RWPE1 (cell line): ENCODE data around the gene KIF16B.
"Not testable (repeated sequence)": the region's sequence is repeated elsewhere in the genome, so short reads cannot be mapped to it uniquely, and the experiment has no call there.

Source experiments
- CTCF ChIA-PET: fragments of 350-600 bp; sonication (Branson Sonifier 250); formaldehyde crosslinking; extraction: SDS; loops from one replicate; lab custom pipeline; 2021; lab: Yijun Ruan, JAX
- POLR2A ChIA-PET: fragments of 400-600 bp; formaldehyde crosslinking; extraction: SDS; loops from one replicate; lab custom pipeline; 2020; ENCODE audit warnings: antibody characterized with exemption; ENCODE audit not compliant: low non-redundant PET; lab: Yijun Ruan, JAX
- DNase-seq: peaks from one replicate; pipeline ENCODE4 v3.0.0; 2012; ENCODE audit warnings: low spot score
- H3K27ac ChIP-seq: fragments of 450-650 bp; 2 replicates; pipeline ENCODE4 v1.5.1; 2017
- CTCF ChIP-seq: fragments of 450-650 bp; conservative IDR thresholded peaks from 2 replicates; pipeline ENCODE4 v1.5.1; 2017; ENCODE audit warnings: low read depth, mild to moderate bottlenecking

KIF16B gene

GRCh38 chr20:16441546-16442164 is 131.6 kb downstream of the KIF16B start:
- no peak for TF ChIP-seq CTCF
- POLR2A ChIA-PET = no interaction called here
- CTCF ChIA-PET = no interaction called here
- DNase-seq = no peak
- no peak overlapping the region for H3K27ac ChIP-seq

- POLR2A ChIA-PET = no interaction called here
- CTCF ChIA-PET = no interaction called here
- TF ChIP-seq CTCF = no peak
- DNase-seq = no peak
- H3K27ac ChIP-seq = no peak overlapping the region
Measured at GRCh38 chr20:16440686-16441085, 132.6 kb downstream of the KIF16B start.

GRCh38 chr20:16439540-16439939 is 133.7 kb downstream of the KIF16B start:
- CTCF ChIA-PET = interaction anchor here (0.7 kb wide), 1 partner anchor 14 kb away, joined by 3 read pairs; no protein-coding TSS in a partner anchor
- POLR2A ChIA-PET, DNase-seq, H3K27ac ChIP-seq: not testable (repeated sequence)

- ChIA-PET CTCF (no interaction called here), POLR2A (no interaction called here)
- no peak for TF ChIP-seq CTCF
- H3K27ac ChIP-seq = peak overlapping the region; percentile 46; the same call in 1 of the 2 replicates
- DNase-seq = no peak
Measured at GRCh38 chr20:16438100-16438499, 135.1 kb downstream of the KIF16B start.

GRCh38 chr20:16437387-16437996 is 135.8 kb downstream of the KIF16B start:
- DNase-seq = peak; percentile 73
- CTCF ChIA-PET = no interaction called here

GRCh38 chr20:16434062-16434664 is 139.1 kb downstream of the KIF16B start:
- no peak overlapping the region for H3K27ac ChIP-seq
- peak; percentile 26 for DNase-seq
- ChIA-PET POLR2A (no interaction called here), CTCF (interaction anchor here (0.5 to 0.8 kb wide), 6 partner anchors 28 to 1687 kb away, joined by 3 to 4 read pairs (median 3); no protein-coding TSS in a partner anchor)
- peak; percentile 72 for TF ChIP-seq CTCF

More at GRCh38 chr20:16437387-16437996, 135.8 kb downstream of the KIF16B start:
- peak overlapping the region; percentile 46; the same call in 1 of the 2 replicates for H3K27ac ChIP-seq
- no peak for TF ChIP-seq CTCF
- POLR2A ChIA-PET = no interaction called here

GRCh38 chr20:16433293-16433580 is 140.0 kb downstream of the KIF16B start:
- POLR2A ChIA-PET = no interaction called here
- no peak overlapping the region for H3K27ac ChIP-seq
- no peak for DNase-seq
- CTCF ChIA-PET = interaction anchor here (0.6 kb wide), 3 partner anchors 11 to 277 kb away, joined by 3 to 4 read pairs (median 4); no protein-coding TSS in a partner anchor
- TF ChIP-seq CTCF = no peak
